ENCODE results near the gene ETV6.

ETV6 gene

GRCh38 chr12:11774821-11775220 is 125.3 kb downstream of the ETV6 start:
- no peak for TF ChIP-seq CTCF (IDR thresholded peaks at IDR 0.05; ENCODE audit: low read depth, low read length)

GRCh38 chr12:11776316-11776715 is 126.8 kb downstream of the ETV6 start:
- DNase-seq (ENCODE audit: extremely low read depth, low read depth): no peak
- TF ChIP-seq CTCF (IDR thresholded peaks at IDR 0.05; ENCODE audit: low read depth, low read length): no peak

More at GRCh38 chr12:11774821-11775220, 125.3 kb downstream of the ETV6 start:
- no peak for DNase-seq (ENCODE audit: extremely low read depth, low read depth)

GRCh38 chr12:11777451-11777850 is 128.0 kb downstream of the ETV6 start:
- DNase-seq (ENCODE audit: extremely low read depth, low read depth): no peak
- TF ChIP-seq CTCF (IDR thresholded peaks at IDR 0.05; ENCODE audit: low read depth, low read length): no peak

GRCh38 chr12:11777962-11778361 is 128.5 kb downstream of the ETV6 start:
- TF ChIP-seq CTCF (IDR thresholded peaks at IDR 0.05; ENCODE audit: low read depth, low read length): no peak
- DNase-seq (ENCODE audit: extremely low read depth, low read depth): no peak

- no peak for TF ChIP-seq CTCF (IDR thresholded peaks at IDR 0.05; ENCODE audit: low read depth, low read length)
- no peak for DNase-seq (ENCODE audit: extremely low read depth, low read depth)
Observed at GRCh38 chr12:11778713-11779685, 129.5 kb downstream of the ETV6 start.

- no peak for DNase-seq (ENCODE audit: extremely low read depth, low read depth)
- no peak for TF ChIP-seq CTCF (IDR thresholded peaks at IDR 0.05; ENCODE audit: low read depth, low read length)
Observed at GRCh38 chr12:11780521-11781101, 131.1 kb downstream of the ETV6 start.

GRCh38 chr12:11782914-11783420 is 133.5 kb downstream of the ETV6 start:
- DNase-seq (ENCODE audit: extremely low read depth, low read depth): no peak
- no peak for TF ChIP-seq CTCF (IDR thresholded peaks at IDR 0.05; ENCODE audit: low read depth, low read length)

Measured in AG09319 (cell line).